Measurements from ENCODE around the gene PLCB1. TPM values are rescaled to one million over a fixed set of nuclear protein-coding genes. Genes with fewer than 3 reads are reported as not detected.
A peak's percentile ranks its signal among the peaks of the same experiment; 100 is the strongest.

Gene PLCB1
- 16.1 and 17.5 TPM in 2 replicates for total RNA-seq (2012; rRNA removed)
- polyA plus RNA-seq (2012; rRNA removed): 4.4 and 5.6 TPM in 2 replicates
- polyA plus RNA-seq (2012; cell fraction: cytosol; rRNA removed): 2.1 and 2.3 TPM in 2 replicates
- polyA plus RNA-seq (2012; cell fraction: nucleus; rRNA removed; ENCODE audit: low replicate concordance): 1.3 and 5.0 TPM in 2 replicates
- percentile 73 among the genes with signal in this experiment for Bru-seq, nascent RNA
- BruChase-seq, experiment 1, labeled RNA remaining after a 6-hour chase: percentile 57 among the genes with signal in this experiment
- BruChase-seq, experiment 2, labeled RNA remaining after a 2-hour chase: percentile 72 among the genes with signal in this experiment
- long read RNA-seq, full-length matches to known transcripts: 2 of 10 reads
- long read RNA-seq, partial matches to known transcripts: 6 of 10 reads
- long read RNA-seq, other reads (novel, unspliced or antisense): 2 of 10 reads

GRCh38 chr20:8131598-8132483 is at the start of gene PLCB1:
Gene PLCB1 (plus strand): TSS chr20:8132266. CDS start chr20:8132652, 386 bp downstream.
- peak within 1 kb of the TSS; percentile 70; the same call in 1 of the 2 replicates for H3K14ac ChIP-seq (replicated peaks; ENCODE audit: low read depth, low read length)
- H3K4me3 ChIP-seq (ENCODE audit: insufficient read depth, low read depth, low read length): peak within 1 kb of the TSS; percentile 69
- H2BK20ac ChIP-seq (ENCODE audit: low read depth, low read length): no peak within 1 kb of the TSS
- 0% methylated on average over 18 of the region's 65 CpGs; no CpG with 5 or more reads in 1 of the 2 experiments for WGBS, 2 experiments (ENCODE audit: extremely low coverage in 2 of 2, insufficient read length in 1 of 2)
- CTCF ChIA-PET: interaction anchor here (0.6 to 1.5 kb wide), 9 partner anchors 10 to 590 kb away, joined by 3 to 7 read pairs (median 3); no protein-coding TSS in a partner anchor
- in situ Hi-C loops (cut with MboI; ENCODE audit: low sequenced_read_pairs) (no loop called here), dilution Hi-C loops (cut with HindIII; ENCODE audit: low sequenced_read_pairs, unreplicated experiment) (no loop called here), intact Hi-C loops (cut with micrococcal nuclease) (loop anchor here (1.0 to 2.0 kb wide), 7 partner anchors 89 to 589 kb away; no protein-coding TSS in a partner anchor)
- ATAC-seq (ENCODE audit: low read depth) (peak; percentile 89), DNase-seq (peak; percentile 78)
- H4K8ac ChIP-seq (ENCODE audit: low read depth in 2 of 2, low read length in 2 of 2): peak within 1 kb of the TSS in 1 of 2 experiments; percentile 53; a peak in 2 of 4 replicates
- H3K4me1 ChIP-seq (ENCODE audit: control insufficient read depth, insufficient read depth, low read length): peaks cover 7% of the 10 kb centered on the region
- H2BK15ac ChIP-seq (ENCODE audit: low read depth, low read length): peak within 1 kb of the TSS; percentile 38; the same call in 1 of the 3 replicates
- peak within 1 kb of the TSS; percentile 10; the same call in 1 of the 2 replicates for H4K91ac ChIP-seq (ENCODE audit: insufficient read depth, low read depth, low read length)
- peak within 1 kb of the TSS; percentile 65 for H3K9ac ChIP-seq (ENCODE audit: low read depth, low read length)
- H3K23ac ChIP-seq (ENCODE audit: low read depth, low read length): peak within 1 kb of the TSS; percentile 53; the same call in 1 of the 2 replicates
- peaks cover 10 to 18% of the 10 kb centered on the region in 2 experiments; a peak in 3 of 4 replicates for H3K79me1 ChIP-seq (ENCODE audit: low read depth in 1 of 2, low read length in 2 of 2)
- H4K5ac ChIP-seq (ENCODE audit: low read depth, low read length): no peak within 1 kb of the TSS
- H3K4ac ChIP-seq (ENCODE audit: low read depth, low read length): peak within 1 kb of the TSS; percentile 58
- H2BK5ac ChIP-seq (ENCODE audit: low read depth, low read length, poor library complexity, severe bottlenecking): peak within 1 kb of the TSS; percentile 73
- peak within 1 kb of the TSS; percentile 7; the same call in 1 of the 2 replicates for H2AK5ac ChIP-seq (ENCODE audit: low read depth, low read length)
- H3K27ac ChIP-seq (ENCODE audit: insufficient read depth, low read length): peak within 1 kb of the TSS; percentile 68
- H3K36me3 ChIP-seq (ENCODE audit: control insufficient read depth, insufficient read depth, low read length): no peaks in the 10 kb centered on the region
- peak within 1 kb of the TSS; percentile 83 for H3K4me2 ChIP-seq (ENCODE audit: low read depth, low read length)
- H3K27me3 ChIP-seq (ENCODE audit: control insufficient read depth, insufficient read depth, low read length): no peaks in the 10 kb centered on the region
- H3K9me1 ChIP-seq (ENCODE audit: insufficient read depth, low read length): no peaks in the 10 kb centered on the region; the same call in 1 of the 2 replicates
- H4K20me1 ChIP-seq (ENCODE audit: insufficient read depth, low read length): no peaks in the 10 kb centered on the region; the same call in 1 of the 2 replicates
- H3K9me3 ChIP-seq (ENCODE audit: control insufficient read depth, insufficient read depth, low read length): no peaks in the 10 kb centered on the region
- H3K18ac ChIP-seq (ENCODE audit: low read depth, low read length): no peak within 1 kb of the TSS
- H2AK9ac ChIP-seq (replicated peaks; ENCODE audit: low read depth, low read length, poor library complexity): peak within 1 kb of the TSS; percentile 57
- POLR2A ChIA-PET (ENCODE audit: unreplicated experiment): no interaction called here
- no peak for TF ChIP-seq MAFK (IDR thresholded peaks at IDR 0.05; ENCODE audit: low read depth, low read length)
- peak; percentile 94 for TF ChIP-seq CTCF (conservative IDR thresholded peaks at IDR 0.05; ENCODE audit: low read depth, low read length)
- TF ChIP-seq SMC3 (IDR thresholded peaks at IDR 0.05; ENCODE audit: low read depth, low read length): peak; percentile 90
- peak; percentile 93 for TF ChIP-seq RAD21 (IDR thresholded peaks at IDR 0.05; ENCODE audit: low read length)
- TF ChIP-seq CHD1 (IDR thresholded peaks at IDR 0.05; ENCODE audit: low read depth, low read length): no peak
- TF ChIP-seq MAZ (IDR thresholded peaks at IDR 0.05; ENCODE audit: borderline replicate concordance, low read depth, low read length): peak; percentile 86
- H2BK120ac ChIP-seq (ENCODE audit: low read depth, low read length): peak within 1 kb of the TSS; percentile 78
- H2AFZ ChIP-seq (replicated peaks; ENCODE audit: low read length, poor library complexity): peak within 1 kb of the TSS; percentile 91
- no TSS peak for BruUV-seq (replicated peaks)
- H3K56ac ChIP-seq (ENCODE audit: extremely low read depth, insufficient read depth, low read length): no peak within 1 kb of the TSS
